Thyroid gland (tissue), 4 donors: ENCODE results near the gene PHLDB1. TPM values are rescaled to one million over a fixed set of nuclear protein-coding genes. Genes with fewer than 3 reads are reported as not detected.

ENCODE experiments used
- DNase-seq, 2 donors: peaks; one replicate each; pipeline ENCODE4 v3.0.0-alpha.2; 2019
- H3K27ac ChIP-seq, 3 donors: fragments of 200-600 bp; sonication (generic); 1 replicate in 2 of 3; 2 replicates in 1 of 3; pipeline ENCODE4 v1.5.1; 2016 to 2019; ENCODE audit warnings: mild to moderate bottlenecking in 1 of 3, moderate library complexity in 1 of 3
- H3K27me3 ChIP-seq: fragments of 200-600 bp; sonication (generic); one replicate; pipeline ENCODE4 v1.5.1; 2019
- H3K36me3 ChIP-seq, 2 donors: fragments of 200-600 bp; sonication (generic); one replicate each; pipeline ENCODE4 v1.5.1; 2016 to 2019
- H3K4me1 ChIP-seq, 2 donors: fragments of 200-600 bp; sonication (generic); one replicate each; pipeline ENCODE4 v1.5.1; 2017 to 2019
- H3K4me3 ChIP-seq, 3 donors: fragments of 200-600 bp; sonication (generic); replicated peaks in 1 of 3; 1 replicate in 2 of 3; 2 replicates in 1 of 3; pipeline ENCODE4 v1.5.1; 2016; ENCODE audit warnings: mild to moderate bottlenecking in 1 of 3
- H3K9me3 ChIP-seq: fragments of 200-600 bp; sonication (generic); one replicate; pipeline ENCODE4 v1.5.1; 2017
- CTCF ChIP-seq, 6 experiments: fragments of 200-600 bp in 3 of 6; fragments of 450-650 bp in 3 of 6; sonication (generic) in 3 of 6; IDR thresholded peaks; one replicate each; pipeline ENCODE4 v1.5.1; 2016 to 2019; ENCODE audit warnings: antibody characterized with exemption in 6 of 6, mild to moderate bottlenecking in 2 of 6, inconsistent platforms in 1 of 6, moderate library complexity in 1 of 6
- POLR2A ChIP-seq, 2 donors: fragments of 450-650 bp; IDR thresholded peaks; one replicate each; pipeline ENCODE4 v1.6.1; 2017; ENCODE audit warnings: antibody characterized with exemption in 2 of 2, mild to moderate bottlenecking in 2 of 2, moderate library complexity in 1 of 2
- WGBS, 2 donors: methylation state at CpG; one replicate each; pipeline ENCODE4 v1.1.5; 2017; 5-methylcytosine and 5-hydroxymethylcytosine counted together
- intact Hi-C: fragments of 100-400 bp; cut with DNase I; formaldehyde crosslinking; loops from one replicate; pipeline ENCODE4 v1.15.1; 2023
- total RNA-seq, 4 donors: library from RNA; depleted of rRNA; stranded (reverse); fragments of >200 nt; gene quantifications; one replicate each; pipeline ENCODE4 v1.2.3, GENCODE V29; 2016

The PHLDB1 gene
- total RNA-seq, 4 donors from 2014 or later = 73.2 to 158 (median 120) TPM

- H3K4me1 ChIP-seq = peaks cover 5 to 13% of the 10 kb centered on the region in 2 donors
- no peaks in the 10 kb centered on the region for H3K27me3 ChIP-seq
- H3K9me3 ChIP-seq = no peaks in the 10 kb centered on the region
- WGBS, 2 donors = 92 to 93% methylated on average over 10 to 12 of the region's 15 CpGs
- intact Hi-C loops = loop anchor here (10.0 kb wide), 1 partner anchor 84 kb away; no protein-coding TSS in a partner anchor
- no peak overlapping the region for H3K4me3 ChIP-seq
- no peaks in the 10 kb centered on the region for H3K36me3 ChIP-seq
- no peak for TF ChIP-seq CTCF (IDR thresholded peaks at IDR 0.05)
- TF ChIP-seq POLR2A (IDR thresholded peaks at IDR 0.05) = no peak
- no peak for DNase-seq
- peak overlapping the region; percentile 53 to 79 (median 76) for H3K27ac ChIP-seq
Measured at GRCh38 chr11:118690553-118691304, 83.3 kb downstream of the PHLDB1 start.

GRCh38 chr11:118691926-118692830, 84.8 kb downstream of the PHLDB1 start:
- Histone ChIP-seq H3K36me3 (no peaks in the 10 kb centered on the region), H3K4me1 (peaks cover 5 to 13% of the 10 kb centered on the region in 2 donors), H3K9me3 (no peaks in the 10 kb centered on the region), H3K27ac (no peak overlapping the region), H3K27me3 (no peaks in the 10 kb centered on the region), H3K4me3 (no peak overlapping the region)
- no peak for TF ChIP-seq CTCF (IDR thresholded peaks at IDR 0.05)
- intact Hi-C loops = loop anchor here (10.0 kb wide), 1 partner anchor 83 kb away; no protein-coding TSS in a partner anchor
- WGBS, 2 donors = 82 to 86% methylated on average over 14 to 15 of the region's 15 CpGs
- no peak for DNase-seq

- Histone ChIP-seq H3K27me3 (no peaks in the 10 kb centered on the region), H3K4me3 (no peak overlapping the region), H3K4me1 (peaks cover 4 to 9% of the 10 kb centered on the region in 2 donors), H3K36me3 (no peaks in the 10 kb centered on the region), H3K9me3 (no peaks in the 10 kb centered on the region), H3K27ac (no peak overlapping the region)
- intact Hi-C loops = loop anchor here (10.0 kb wide), 1 partner anchor 81 kb away; no protein-coding TSS in a partner anchor
- TF ChIP-seq POLR2A (IDR thresholded peaks at IDR 0.05) (no peak), CTCF (IDR thresholded peaks at IDR 0.05) (no peak)
- no peak for DNase-seq
- 89 to 90% methylated on average over 8 of the region's 8 CpGs for WGBS, 2 donors
Measured at GRCh38 chr11:118694185-118694584, 86.8 kb downstream of the PHLDB1 start.

- 92 to 93% methylated on average over 10 to 11 of the region's 11 CpGs for WGBS, 2 donors
- intact Hi-C loops = loop anchor here (10.0 kb wide), 1 partner anchor 80 kb away; no protein-coding TSS in a partner anchor
Measured at GRCh38 chr11:118694771-118695170, 87.4 kb downstream of the PHLDB1 start.

More at GRCh38 chr11:118694771-118695170, 87.4 kb downstream of the PHLDB1 start:
- no peaks in the 10 kb centered on the region for H3K27me3 ChIP-seq
- no peak for DNase-seq
- H3K27ac ChIP-seq = no peak overlapping the region
- peaks cover 0 to 4% of the 10 kb centered on the region in 2 donors for H3K4me1 ChIP-seq
- H3K36me3 ChIP-seq = no peaks in the 10 kb centered on the region
- no peaks in the 10 kb centered on the region for H3K9me3 ChIP-seq
- no peak overlapping the region for H3K4me3 ChIP-seq
- TF ChIP-seq CTCF (IDR thresholded peaks at IDR 0.05) = no peak
- TF ChIP-seq POLR2A (IDR thresholded peaks at IDR 0.05) = no peak
